D721Med (cell line): Measurements from ENCODE around the gene SPAG16.

Experiments used
- DNase-seq: peaks from one replicate; pipeline ENCODE4 v3.0.0; 2011; ENCODE audit warnings: low spot score; ENCODE audit not compliant: insufficient read length
- FAIRE-seq: peaks from 2 replicates; lab custom pipeline; 2011; peaks lifted over from hg19 to GRCh38; lab: Jason Lieb, UNC
- TF ChIP-seq, protein P1 (sequence below): IDR thresholded peaks from 2 replicates; pipeline ENCODE4 v1.5.1; 2012; ENCODE audit warnings: mild to moderate bottlenecking, control low read depth; ENCODE audit not compliant: insufficient read depth; ENCODE audit errors: missing control alignments

SPAG16 gene

DNA sequence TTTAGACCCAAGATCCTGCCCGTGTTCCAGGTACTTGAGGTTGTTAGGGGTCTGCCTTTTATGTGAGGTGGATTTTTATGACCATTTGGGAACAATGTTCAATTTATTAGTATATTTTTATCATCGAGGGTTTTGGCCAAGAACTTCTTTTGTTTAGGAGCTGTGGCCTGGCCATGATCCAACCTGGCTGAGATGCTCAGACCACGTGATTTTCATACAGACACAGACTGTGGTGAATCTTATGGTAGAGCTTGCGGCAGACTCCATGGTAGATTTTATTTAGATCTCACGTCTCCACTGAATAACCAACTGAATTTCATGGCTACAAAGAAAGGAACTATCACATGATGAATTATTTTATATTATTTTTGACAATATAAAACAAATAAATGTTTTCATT, 721.1 kb downstream of the SPAG16 start:
- DNase-seq (no peak), FAIRE-seq (no peak)
- TF ChIP-seq, protein P1, sequence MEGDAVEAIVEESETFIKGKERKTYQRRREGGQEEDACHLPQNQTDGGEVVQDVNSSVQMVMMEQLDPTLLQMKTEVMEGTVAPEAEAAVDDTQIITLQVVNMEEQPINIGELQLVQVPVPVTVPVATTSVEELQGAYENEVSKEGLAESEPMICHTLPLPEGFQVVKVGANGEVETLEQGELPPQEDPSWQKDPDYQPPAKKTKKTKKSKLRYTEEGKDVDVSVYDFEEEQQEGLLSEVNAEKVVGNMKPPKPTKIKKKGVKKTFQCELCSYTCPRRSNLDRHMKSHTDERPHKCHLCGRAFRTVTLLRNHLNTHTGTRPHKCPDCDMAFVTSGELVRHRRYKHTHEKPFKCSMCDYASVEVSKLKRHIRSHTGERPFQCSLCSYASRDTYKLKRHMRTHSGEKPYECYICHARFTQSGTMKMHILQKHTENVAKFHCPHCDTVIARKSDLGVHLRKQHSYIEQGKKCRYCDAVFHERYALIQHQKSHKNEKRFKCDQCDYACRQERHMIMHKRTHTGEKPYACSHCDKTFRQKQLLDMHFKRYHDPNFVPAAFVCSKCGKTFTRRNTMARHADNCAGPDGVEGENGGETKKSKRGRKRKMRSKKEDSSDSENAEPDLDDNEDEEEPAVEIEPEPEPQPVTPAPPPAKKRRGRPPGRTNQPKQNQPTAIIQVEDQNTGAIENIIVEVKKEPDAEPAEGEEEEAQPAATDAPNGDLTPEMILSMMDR = no peak

DNA sequence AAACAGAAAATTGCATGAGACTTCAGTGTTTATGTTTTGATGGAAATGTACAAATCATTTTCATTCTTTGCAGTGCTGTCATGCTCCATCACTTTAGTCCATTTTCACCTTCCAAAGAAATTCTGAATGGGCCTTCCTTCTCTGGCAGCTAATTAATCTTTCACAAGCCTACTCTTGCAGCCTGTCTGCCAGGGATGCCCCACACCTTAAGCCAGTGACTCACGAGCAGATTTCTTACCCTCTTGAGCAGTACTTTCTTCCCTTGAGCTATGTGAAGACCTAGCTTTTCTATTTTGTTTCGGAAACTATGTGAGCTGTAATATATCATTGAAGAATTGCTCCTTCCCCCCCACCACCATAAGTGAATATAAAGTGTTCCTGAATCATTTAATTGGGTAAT, 722.3 kb downstream of the SPAG16 start:
- no peak for FAIRE-seq
- no peak for DNase-seq
- TF ChIP-seq, protein P1 = no peak

DNA sequence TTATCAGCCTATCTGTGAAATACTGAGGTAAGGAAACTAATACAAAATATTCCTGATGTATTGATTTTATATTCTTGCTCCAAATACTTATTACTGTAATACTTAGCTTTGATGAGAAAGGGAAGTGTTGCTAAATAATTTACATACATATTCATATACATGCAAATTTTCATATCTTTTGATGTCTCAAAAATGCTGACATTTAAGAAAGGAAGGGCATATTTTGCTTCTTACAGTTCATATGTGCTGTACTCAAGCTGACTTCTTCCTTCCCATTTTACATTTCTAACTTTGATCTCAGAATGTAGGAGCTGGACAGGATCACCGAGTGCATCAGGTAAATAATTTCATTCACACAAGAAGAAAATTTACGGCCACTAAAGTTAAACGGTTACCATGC, 727.4 kb downstream of the SPAG16 start:
- no peak for DNase-seq
- no peak for FAIRE-seq
- TF ChIP-seq, protein P1 = no peak

DNA sequence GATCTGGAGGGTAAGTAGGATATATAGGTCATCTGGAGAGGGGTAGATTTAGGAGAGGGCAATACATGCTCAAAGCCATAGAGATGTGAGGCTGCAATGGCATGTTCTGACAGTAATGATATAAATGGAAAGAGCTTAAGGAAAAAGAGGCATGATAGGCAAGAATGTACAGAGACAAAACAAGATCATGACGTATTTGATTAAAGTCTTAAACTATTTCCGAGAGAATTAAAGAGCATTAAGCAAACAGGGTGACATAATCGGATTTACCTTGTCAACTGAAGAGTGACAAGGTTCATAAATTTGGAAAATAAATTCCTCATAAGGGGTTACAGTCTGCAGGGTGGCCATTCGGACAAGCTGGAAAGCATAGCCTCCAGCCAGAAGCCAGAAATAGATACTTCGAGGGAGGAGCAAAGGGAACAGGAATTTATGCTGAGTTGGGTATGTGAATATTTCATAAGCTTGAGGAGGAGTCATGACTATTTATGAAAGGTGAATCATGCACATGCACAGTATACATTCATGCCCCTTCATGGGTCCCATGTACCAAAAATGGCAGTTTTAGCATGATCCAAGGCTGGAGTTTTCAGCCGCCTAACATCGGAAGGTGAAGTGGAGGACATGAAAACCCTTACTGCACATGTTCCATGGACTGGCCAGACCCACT, 730.4 kb downstream of the SPAG16 start:
- FAIRE-seq (peak; percentile 70), DNase-seq (no peak)
- TF ChIP-seq, protein P1 = no peak

DNA sequence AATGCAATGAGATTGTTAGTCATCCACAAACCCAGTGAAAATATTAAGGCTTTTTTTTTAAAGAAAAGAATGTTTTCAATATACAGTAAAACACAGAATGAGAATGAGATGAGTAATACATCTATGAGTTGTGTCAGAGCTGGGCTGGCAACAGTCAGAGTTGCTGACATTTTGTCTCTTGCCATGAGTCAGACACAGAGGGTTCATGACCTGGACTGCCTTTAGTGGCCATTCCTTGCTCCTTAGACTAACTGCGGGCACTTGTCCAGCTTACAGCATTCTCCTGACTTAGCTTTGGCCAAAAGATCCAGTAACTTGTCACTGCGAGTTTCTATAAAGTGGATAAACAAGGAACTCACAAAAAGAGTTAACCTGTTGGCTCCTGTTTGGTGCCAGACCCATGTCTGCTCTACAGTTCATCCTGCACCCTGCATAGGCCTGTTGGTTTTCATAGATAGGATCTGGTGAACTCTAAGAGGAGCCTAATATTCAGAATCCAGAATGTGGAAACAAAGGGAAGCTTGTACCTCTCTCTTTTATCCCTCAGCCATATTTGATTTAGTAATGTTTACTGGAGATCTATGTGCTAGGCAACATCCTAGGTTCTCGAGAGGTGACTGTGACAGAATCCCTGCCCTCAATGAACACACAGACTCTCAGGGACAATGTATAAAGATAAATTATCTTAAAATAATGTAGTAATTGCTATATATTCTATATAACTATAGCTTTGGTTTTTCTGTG, 735.1 kb downstream of the SPAG16 start:
- FAIRE-seq (no peak), DNase-seq (no peak)

DNA sequence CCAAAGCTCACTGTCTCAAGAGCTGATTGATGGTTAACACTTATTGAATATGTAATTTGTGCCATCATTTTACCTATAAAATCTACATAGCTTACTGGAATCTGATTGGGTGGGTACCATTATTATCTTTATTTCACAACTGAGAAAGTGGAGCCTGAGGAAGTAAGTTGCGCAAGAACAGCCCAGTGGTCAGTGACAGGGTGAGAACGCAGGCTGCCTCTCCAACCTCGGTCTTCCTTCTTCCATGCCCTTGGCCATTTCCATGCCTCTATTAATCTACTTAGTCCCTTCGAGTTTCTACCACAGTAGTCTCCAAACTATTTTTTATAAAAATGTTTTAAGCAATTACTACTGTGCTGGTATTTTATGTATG, 735.7 kb downstream of the SPAG16 start:
- TF ChIP-seq, protein P1 = no peak
- DNase-seq (no peak), FAIRE-seq (no peak)

More for the DNA sequence above, 735.1 kb downstream of the SPAG16 start:
- TF ChIP-seq, protein P1 = no peak

DNA sequence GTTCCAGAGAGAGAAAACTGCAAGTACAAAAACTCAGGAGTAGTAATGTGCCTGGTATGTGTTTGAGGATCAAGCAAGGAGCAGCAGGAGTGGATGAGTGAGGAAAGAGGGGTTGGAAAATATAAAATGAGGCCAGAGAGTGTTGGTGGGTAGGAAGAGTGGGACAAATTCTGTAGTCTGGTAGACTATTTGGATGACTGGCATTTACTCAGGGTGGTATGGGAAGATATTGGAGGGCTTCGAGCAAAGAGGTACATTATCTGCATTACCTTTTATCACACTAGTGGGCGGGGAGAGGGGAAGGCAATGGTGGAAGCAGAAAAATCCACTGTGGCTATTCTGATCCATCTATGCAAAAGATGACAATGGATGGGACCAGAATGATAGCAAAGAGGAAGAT, 744.9 kb downstream of the SPAG16 start:
- TF ChIP-seq, protein P1 = no peak
- FAIRE-seq (no peak), DNase-seq (no peak)
